HG02610 (cell line): ENCODE results near the gene TH.
"Not testable (repeated sequence)": the region's sequence is repeated elsewhere in the genome, so short reads cannot be mapped to it uniquely, and the experiment has no call there.

Experiments used
- ATAC-seq: cut with Tn5 transposase; IDR thresholded peaks from one replicate; pipeline ENCODE4 v1.9.1; 2021; ENCODE audit warnings: mild to moderate bottlenecking, moderate library complexity; ENCODE audit not compliant: unreplicated experiment

TH gene

GRCh38 chr11:2179516-2179915 lies 7.9 kb upstream of the TH start:
- ATAC-seq = no peak

DNA sequence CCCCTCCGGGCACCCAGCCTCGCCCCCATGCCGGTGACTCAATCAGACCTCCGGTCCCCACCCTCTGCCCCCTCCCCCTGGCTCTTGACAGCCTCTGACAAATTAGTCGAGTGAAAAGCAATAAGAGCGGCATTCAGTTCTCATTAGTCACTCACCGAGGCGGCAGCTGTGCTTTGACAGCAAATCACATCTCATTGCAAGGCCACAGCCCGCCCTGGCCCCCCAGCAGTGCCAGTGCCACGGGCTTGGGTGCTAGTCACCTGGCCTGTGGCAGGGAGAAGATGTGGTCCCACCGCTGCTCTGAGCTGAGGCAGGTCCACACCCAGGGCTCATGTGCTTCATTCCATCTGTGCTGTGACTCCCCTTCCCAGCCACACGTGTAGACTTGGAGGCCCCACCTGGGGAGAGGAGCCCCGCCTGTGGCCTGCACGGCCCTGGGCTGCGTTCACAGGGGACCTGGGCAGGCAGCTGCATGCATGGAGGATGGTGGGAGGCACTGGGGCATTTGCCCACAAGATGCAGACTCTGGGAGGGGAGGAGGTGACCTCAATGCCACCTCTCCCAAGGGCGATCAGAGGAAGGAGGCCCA lies 7.4 kb upstream of the TH start:
- no peak for ATAC-seq

GRCh38 chr11:2178055-2178773 lies 6.6 kb upstream of the TH start:
- not testable (repeated sequence) for ATAC-seq

- no peak for ATAC-seq
Observed at GRCh38 chr11:2177076-2177475, 5.5 kb upstream of the TH start.

DNA sequence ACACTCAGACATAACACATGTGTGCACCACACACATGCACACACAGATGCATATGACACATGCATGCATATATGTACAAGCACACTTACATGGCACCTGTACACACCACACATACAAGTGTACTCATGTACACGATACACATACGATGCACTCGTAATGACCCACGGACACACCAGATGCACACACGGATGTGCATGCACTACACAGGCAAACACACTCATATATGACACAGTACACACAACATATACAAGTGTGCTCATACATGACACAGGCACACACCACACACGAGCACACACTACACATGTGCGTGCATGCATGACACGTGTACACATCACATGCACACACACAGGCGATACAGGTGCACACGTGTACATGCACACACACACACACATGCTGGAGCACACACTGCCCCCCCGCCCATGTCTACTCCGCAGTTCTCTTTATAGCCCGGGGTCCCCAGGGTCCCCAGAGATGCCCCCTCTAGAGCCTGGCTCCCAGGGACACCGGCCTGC lies 4.8 kb upstream of the TH start:
- ATAC-seq = no peak

- ATAC-seq = no peak
Observed at GRCh38 chr11:2175659-2176058, 4.0 kb upstream of the TH start.

DNA sequence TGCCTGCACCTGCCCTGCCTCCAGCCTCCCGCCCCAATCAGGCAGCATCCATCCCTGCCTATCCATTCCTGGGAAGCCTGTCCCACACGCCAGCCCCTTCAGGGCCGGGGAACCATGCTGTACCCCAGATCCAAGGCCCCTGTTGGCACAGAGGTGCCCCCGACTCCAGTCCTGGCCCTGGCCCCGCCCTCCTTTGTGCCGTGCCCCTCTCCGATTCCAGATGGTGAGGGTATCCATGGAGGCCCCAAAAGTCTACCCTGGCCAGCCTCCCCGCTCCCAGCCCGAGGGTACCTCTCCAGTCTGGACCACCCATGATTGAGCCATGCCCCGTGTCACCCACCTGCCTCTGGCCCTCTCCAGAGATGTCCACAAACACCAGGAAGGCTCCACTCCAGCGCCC lies 2.7 kb upstream of the TH start:
- no peak for ATAC-seq

- ATAC-seq = no peak
Observed at GRCh38 chr11:2173761-2174160, 2.1 kb upstream of the TH start.

GRCh38 chr11:2173150-2173693 lies 1.6 kb upstream of the TH start:
- ATAC-seq = no peak

- ATAC-seq = no peak
Observed at GRCh38 chr11:2172676-2173075, 1.1 kb upstream of the TH start.

- no peak for ATAC-seq
Observed at GRCh38 chr11:2169626-2170570, 1.7 kb downstream of the TH start.

DNA sequence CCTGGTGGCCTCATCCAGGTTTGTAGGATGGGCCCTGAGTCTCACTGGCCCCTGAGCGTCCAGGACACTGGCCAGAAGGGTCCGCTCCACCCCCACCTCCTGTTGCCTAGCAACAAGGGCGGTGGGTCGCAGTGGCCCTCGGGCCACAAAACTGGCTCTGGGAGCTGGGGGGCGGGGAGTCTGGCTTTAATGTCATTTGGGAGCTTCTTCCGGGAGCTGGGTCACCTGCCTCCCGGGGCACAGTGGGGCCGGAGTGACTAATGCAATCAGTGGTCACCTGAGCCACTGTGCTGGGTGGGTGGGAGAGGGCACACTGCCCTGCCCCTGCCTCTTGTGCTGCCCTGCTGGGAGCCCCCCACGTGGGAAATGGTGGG lies 2.6 kb downstream of the TH start:
- no peak for ATAC-seq

- ATAC-seq = no peak
Observed at GRCh38 chr11:2168286-2169004, 3.2 kb downstream of the TH start.

DNA sequence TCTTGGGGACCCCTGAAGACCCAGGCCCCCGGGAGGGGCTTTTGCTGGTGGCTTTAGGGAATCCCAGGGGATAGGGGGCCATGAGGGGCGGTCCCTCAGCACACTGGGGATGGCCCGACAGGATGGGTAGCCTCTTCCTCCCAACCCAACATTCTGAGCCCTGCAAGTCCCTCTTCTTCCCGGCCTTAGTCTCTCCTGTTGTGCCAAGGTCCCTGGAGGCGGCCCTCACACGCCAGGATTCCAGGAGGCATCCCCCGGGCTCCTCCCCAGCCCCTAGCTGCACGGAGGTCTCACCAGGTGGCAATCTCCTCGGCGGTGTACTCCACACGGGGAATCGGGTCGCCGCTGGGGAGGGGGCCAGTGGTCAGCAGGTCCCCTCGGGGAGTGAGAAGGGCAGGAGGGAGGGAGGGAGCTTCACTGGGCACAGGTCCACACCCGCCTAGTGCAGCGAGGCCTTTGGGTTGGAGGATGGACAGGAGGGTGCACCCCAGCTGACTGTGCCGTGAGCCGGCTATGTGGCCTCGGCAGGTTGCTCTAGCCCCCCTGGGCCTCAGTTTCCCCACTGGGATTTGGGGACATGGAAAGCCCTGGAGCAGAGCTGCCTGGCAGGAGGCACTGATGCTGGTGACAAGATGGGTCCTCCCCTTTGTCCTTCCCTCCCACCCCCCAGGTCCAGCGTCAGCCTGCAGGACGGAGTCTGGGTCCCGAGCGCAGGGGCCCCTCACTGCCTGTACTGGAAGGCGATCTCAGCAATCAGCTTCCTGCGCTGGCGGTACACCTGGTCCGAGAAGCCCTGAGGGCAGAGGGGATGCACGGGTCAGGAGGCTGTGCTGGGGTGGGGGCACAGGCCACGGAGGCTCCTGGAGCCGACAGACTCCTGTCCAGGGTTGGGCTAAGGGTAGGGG lies 4.2 kb downstream of the TH start:
- no peak for ATAC-seq

GRCh38 chr11:2166091-2166851 lies 5.3 kb downstream of the TH start:
- no peak for ATAC-seq

GRCh38 chr11:2165571-2165970 lies 6.0 kb downstream of the TH start:
- ATAC-seq = no peak

DNA sequence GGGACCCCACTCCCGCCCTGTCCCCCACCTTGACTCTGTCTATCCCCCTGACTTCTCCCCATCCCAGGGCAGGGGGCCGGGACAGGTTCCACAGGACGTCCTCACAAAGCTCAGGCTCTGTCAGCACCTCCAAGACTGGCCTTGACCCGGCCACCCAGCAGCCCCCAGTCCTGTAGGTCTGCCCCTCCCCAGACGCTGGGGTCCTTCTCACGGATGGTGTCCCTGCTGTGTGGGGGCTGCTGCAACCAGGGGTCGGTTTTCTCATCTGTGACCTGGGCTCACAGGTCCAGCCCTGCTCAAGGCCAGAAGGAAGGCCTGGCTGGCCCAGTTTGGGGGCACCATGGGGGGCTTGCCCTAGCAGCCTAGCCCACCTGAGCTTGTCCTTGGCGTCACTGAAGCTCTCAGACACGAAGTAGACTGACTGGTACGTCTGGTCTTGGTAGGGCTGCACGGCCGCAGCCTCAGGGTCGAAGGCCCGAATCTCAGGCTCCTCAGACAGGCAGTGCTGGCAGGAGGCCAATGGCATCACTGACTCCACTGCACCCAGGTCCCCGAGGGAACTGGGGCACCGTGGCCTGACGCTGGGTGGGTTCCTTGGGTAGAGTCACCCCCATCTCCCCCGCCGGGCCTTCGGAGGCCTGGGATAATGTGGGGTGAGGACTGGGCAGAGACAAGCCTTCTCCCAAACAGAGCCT lies 6.6 kb downstream of the TH start:
- no peak for ATAC-seq

- ATAC-seq = no peak
Observed at GRCh38 chr11:2164081-2164480, 7.5 kb downstream of the TH start.
